GM23248 (cell line): ENCODE results near the gene SCYL1.

Experiments used
- EZH2 ChIP-seq: fragments of 200-600 bp; sonication (generic); IDR thresholded peaks from 2 replicates; pipeline ENCODE4 v1.6.1; 2018; ENCODE audit warnings: antibody characterized with exemption, mild to moderate bottlenecking; ENCODE audit not compliant: insufficient read depth, poor library complexity, severe bottlenecking
- EZH2phosphoT487 ChIP-seq: fragments of 200-600 bp; sonication (generic); IDR thresholded peaks from 2 replicates; pipeline ENCODE4 v1.6.1; 2018; ENCODE audit warnings: antibody characterized with exemption, moderate library complexity, mild to moderate bottlenecking, low read depth; ENCODE audit not compliant: insufficient read depth

GRCh38 chr11:65579291-65579690 is 54.4 kb downstream of the SCYL1 start:
- TF ChIP-seq EZH2, result no peak
- no peak for TF ChIP-seq EZH2phosphoT487
